SU-DHL-6 (cell line): Measurements from ENCODE around the gene SKA2.

ENCODE experiments used
- EZH2phosphoT487 ChIP-seq: fragments of 200-600 bp; sonication (generic), shearing (Covaris generic); conservative IDR thresholded peaks from 2 replicates; pipeline ENCODE4 v1.6.1; 2018; ENCODE audit warnings: mild to moderate bottlenecking, antibody characterized with exemption, low read length, moderate library complexity, mixed read lengths
- TF ChIP-seq, protein P1 (sequence below): fragments of 200-600 bp; sonication (generic); IDR thresholded peaks from one replicate; pipeline ENCODE4 v1.5.1; 2017; ENCODE audit warnings: antibody characterized with exemption, mild to moderate bottlenecking, low read length, moderate library complexity; ENCODE audit not compliant: insufficient read depth, poor library complexity, severe bottlenecking

DNA sequence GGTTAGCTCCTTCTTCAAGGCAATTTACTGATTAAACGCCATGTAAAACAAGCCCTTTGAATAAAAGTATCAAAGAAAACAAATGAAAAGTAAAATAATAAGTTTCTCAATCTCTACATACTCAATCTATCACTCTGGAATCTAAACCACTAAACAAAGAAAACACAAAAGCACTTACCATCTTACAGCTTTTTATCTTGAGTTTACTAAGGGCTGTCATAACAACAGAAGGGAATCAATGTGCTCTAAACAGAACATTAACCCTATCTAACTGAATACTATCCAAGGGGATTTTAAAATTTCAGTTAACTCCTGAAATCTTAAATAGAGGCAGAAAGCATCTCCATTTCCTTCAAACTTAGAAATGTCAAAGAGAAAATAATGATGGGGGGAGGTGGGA, 3.4 kb downstream of the SKA2 start:
- TF ChIP-seq, protein P1, sequence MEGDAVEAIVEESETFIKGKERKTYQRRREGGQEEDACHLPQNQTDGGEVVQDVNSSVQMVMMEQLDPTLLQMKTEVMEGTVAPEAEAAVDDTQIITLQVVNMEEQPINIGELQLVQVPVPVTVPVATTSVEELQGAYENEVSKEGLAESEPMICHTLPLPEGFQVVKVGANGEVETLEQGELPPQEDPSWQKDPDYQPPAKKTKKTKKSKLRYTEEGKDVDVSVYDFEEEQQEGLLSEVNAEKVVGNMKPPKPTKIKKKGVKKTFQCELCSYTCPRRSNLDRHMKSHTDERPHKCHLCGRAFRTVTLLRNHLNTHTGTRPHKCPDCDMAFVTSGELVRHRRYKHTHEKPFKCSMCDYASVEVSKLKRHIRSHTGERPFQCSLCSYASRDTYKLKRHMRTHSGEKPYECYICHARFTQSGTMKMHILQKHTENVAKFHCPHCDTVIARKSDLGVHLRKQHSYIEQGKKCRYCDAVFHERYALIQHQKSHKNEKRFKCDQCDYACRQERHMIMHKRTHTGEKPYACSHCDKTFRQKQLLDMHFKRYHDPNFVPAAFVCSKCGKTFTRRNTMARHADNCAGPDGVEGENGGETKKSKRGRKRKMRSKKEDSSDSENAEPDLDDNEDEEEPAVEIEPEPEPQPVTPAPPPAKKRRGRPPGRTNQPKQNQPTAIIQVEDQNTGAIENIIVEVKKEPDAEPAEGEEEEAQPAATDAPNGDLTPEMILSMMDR: no peak
- TF ChIP-seq EZH2phosphoT487: no peak
